Activated CD4-positive, alpha-beta T cell treated with anti-CD3 and anti-CD28 coated beads, Interleukin-2, amount 50 U/mL, for 4 hours (primary cell): ENCODE results near the gene GCNT2.
"Not testable (repeated sequence)": the region's sequence is repeated elsewhere in the genome, so short reads cannot be mapped to it uniquely, and the experiment has no call there.

ENCODE experiments used
- DNase-seq, 2 experiments: peaks; one replicate each; pipeline ENCODE4 v3.0.0-alpha.2; 2020

Gene GCNT2

DNA sequence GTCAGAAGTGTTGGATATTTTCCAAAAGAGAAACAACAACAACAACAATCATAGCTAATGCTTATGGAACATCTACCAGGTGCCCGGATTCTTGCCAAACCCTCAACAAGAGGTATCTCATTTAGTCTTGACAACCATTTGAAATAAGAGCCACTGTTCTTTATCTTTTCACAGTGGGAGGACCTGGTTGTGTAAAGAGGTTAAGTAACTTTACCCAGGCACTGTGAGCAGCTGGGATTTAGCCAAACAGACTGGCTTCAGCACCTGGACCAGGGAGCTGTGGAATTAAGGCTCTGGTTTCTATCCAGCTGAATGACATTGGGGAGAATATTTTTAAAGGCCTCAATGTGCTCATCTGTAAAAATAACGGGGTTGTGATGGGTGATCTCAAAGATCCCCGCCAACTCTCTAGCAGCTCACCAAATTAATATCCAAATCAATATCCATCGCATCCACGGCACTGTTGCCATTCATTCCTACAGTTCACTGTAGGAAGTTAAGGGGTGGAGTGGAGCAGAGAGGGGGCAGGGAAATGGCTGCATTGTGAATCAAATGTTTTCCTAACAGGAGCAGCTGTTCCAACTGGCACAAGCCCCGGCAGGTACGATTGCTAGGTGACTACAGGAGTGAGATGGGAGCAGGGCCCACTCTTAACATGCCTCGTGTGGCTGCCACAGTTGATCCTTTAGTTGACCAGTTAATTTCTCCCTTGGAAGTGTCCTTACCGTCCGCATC lies 61.8 kb downstream of the GCNT2 start:
- no peak for DNase-seq

DNA sequence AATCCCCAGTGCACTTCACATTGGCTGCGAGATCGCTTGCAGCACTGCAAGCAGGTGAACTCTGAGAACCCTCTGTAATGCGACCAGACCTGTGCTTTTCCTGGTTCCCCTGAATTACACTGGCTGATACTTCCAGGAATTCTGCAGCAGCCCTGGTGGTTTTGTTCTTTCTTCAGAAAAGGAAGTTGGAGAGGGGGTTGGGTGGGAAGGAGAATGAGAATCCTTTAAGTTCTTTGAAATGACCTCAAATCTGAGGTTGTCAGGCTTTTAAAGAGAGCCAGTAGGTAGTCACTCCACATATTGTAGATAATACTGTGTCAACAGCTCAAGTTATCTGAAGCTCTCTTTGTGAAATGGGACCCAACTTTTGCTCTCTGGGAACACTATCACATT lies 62.4 kb downstream of the GCNT2 start:
- no peak for DNase-seq

DNA sequence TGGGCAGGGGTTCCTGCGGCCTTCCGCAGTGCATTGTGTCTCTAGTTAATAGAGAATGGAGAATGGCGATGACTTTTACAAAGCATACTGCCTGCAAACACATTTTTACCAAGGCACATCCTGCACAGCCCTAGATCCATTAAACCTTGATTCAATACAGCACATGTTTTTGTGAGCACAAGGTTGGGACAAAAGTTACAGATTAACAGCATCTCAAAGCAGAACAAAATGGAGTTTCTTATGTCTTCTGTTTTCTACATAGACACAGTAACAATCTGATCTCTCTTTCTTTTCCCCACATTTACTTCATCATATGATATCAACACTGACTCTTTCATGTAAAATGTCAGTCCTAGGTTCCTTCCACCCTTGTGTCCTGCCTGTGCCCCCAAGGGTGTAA lies 63.5 kb downstream of the GCNT2 start:
- DNase-seq = no peak

DNA sequence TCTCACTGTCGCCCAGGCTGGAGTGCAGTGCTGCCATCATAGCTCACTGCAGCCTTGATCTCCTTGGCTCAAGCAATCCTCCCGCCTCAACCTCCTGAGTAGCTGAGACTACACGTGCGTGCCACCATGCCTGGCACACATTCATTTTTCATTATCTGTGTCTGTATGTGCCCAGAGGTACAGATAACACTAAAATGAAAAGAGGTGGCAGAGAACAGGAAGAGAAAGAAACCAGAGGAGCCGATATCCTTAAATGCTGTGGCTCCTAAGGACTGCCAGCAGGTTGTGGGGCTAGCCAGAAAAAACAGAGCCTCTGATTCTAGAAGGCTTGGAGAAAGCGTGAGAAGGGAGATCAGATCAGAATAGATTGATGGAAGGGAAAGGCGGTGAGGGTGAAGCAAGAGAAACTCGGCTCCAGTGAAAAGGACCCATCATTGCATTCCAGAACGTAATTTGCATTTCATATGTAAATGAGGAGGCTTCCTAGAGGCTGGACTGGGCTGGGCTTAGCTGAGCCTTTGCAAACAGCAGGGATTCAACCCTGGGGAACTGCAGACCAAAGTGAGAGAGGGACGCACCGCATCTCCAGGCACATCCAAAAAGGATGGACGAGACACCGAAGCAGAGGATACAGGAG lies 64.2 kb downstream of the GCNT2 start:
- no peak for DNase-seq

DNA sequence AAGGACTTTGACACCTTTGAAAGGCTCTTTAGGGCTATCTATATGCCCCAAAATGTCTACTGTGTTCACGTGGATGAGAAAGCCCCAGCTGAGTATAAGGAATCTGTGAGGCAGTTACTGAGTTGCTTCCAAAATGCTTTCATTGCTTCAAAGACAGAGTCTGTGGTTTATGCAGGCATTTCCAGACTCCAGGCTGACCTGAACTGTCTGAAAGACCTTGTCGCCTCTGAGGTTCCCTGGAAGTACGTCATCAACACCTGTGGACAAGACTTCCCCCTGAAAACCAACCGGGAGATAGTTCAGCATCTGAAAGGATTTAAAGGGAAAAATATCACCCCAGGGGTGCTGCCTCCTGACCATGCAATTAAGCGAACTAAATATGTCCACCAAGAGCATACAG lies 65.2 kb downstream of the GCNT2 start:
- DNase-seq = no peak

DNA sequence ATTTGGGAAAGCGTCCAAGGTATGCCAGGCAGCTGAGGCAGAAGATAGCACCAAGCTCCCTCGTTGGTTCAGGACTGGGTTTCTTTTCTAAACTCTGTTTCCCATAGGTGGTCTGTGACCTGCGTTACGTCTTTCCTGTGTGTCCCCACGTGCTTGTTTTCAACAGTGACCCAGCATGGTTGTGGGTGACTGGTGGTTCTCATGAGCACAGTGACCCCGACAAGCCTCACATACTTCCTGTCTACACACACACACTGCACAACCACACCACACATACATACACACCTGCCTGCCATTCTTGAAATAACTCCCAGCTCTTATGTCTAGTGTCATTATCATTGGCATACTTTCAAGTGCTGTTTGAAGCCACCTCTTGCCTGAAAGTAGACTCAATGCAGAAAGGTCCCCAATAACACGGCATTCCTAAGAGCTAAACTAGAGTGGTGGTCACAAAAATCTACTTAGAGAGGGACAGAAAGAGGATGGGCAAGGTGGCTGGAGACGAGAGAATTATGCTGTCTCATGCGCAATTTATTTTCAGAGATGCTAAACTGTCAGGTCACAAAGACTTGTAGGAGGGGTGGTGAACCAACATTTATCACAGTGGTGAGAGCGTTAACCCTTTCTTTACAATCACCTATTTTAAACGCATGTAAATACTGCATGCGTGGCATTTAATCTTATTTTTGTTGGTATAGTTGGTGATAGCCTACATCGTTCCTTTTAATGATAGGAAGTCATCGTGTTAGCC lies 66.7 kb downstream of the GCNT2 start:
- DNase-seq = no peak

DNA sequence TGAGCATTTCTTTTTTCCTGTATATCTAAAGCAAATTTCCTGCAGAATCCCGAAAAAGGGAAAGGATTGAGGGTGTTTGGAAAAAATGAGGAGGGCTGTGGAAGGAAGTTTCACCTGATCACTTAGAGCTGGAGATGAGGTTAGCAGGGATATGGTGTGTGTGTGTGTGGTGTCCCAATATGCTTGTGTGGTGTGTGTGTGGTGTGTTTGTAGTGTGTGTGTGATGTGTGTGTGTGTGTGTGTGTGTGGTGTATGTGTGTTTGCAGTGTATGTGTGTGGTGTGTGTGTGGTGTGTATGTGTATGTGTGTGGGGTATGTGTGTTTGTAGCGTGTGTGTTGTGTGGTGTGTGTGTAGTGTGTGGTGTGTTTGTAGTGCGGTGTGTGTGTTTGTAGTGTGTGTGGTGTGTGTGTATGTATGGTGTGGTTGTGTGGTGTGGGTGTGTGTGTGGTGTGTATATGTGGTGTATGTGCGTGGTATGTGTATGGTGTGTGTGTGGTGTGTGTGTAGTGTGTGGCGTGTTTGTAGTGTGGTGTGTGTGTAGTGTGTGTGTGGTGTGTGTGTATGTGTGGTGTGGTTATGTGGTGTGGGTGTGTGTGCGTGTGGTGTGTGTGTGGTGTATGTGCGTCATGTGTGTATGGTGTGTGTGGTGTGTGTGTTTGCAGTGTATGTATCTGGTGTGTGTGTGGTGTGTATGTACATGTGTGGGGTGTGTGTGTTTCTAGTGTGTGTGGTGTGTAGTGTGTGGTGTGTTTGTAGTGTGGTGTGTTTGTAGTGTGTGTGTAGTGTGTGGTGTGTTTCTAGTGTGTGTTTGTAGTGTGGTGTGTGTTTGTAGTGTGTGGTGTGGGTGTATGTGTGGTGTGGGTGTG lies 67.6 kb downstream of the GCNT2 start:
- no peak for DNase-seq

DNA sequence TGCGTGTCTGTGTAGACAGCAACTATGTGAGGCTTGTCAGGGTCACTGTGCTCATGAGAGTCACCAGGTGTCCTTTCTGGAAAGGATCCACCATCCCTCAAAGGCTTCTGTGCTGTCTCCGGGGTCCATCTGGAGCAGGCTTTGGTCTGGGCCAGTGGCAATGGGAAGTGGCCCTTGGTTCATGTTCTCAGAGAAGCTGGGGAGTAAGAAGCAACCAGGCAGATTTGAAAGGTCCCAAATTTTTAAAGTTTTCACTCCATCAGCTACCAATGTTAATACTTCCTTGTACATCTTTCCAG lies 68.2 kb downstream of the GCNT2 start:
- DNase-seq = no peak

DNA sequence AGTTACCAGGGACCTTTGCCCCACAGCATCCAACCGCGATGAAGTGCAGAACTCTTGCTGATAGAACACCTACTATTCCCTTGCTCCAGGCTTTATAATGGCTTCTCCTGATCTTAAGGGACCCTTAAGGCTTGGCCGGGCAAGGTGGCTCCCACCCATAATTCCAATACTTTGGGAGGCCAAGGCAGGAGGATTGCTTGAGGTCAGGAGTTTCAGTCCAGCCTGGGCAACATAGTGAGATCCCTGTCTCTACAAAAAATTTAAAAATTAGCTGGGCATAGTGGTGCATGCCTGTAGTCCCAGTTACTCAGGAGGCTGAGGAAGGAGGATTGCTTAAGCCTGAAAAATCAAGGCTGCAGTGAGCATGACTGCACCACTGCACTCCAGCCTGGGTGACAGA lies 68.8 kb downstream of the GCNT2 start:
- DNase-seq = no peak

DNA sequence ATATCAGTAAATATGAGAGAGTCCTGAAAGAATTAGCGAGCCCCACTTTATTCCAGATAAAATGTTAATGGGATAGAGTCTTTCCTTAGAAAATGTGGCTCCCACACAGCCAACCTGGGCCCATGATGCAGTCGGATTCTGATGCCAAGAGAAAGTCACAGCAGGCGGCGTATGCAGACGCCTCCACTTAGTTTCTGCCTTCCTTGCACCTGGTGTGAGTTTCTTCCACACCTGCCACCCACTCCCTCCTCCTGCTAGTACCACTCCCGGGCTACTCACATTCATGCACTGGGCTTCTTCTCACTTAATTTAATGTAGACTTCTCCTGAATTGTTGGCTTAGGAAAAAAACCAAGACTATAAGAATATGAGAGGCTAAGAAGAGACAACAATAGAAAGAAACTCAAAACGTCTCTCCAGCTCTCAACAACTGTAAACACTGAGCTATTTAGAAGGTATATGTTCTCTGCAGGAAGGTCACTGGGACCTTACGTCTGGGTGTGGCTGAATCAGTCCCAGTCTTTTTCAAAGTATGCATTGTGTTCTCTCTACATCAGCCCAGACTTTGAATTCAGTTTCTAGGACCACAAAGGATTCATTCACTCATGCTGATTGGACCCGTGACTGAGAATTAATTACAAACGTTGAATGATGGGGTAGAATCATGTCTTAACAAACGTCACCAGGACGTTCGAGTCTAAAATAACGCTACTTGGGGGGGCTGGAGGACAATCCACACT lies 70.4 kb downstream of the GCNT2 start:
- DNase-seq = no peak

DNA sequence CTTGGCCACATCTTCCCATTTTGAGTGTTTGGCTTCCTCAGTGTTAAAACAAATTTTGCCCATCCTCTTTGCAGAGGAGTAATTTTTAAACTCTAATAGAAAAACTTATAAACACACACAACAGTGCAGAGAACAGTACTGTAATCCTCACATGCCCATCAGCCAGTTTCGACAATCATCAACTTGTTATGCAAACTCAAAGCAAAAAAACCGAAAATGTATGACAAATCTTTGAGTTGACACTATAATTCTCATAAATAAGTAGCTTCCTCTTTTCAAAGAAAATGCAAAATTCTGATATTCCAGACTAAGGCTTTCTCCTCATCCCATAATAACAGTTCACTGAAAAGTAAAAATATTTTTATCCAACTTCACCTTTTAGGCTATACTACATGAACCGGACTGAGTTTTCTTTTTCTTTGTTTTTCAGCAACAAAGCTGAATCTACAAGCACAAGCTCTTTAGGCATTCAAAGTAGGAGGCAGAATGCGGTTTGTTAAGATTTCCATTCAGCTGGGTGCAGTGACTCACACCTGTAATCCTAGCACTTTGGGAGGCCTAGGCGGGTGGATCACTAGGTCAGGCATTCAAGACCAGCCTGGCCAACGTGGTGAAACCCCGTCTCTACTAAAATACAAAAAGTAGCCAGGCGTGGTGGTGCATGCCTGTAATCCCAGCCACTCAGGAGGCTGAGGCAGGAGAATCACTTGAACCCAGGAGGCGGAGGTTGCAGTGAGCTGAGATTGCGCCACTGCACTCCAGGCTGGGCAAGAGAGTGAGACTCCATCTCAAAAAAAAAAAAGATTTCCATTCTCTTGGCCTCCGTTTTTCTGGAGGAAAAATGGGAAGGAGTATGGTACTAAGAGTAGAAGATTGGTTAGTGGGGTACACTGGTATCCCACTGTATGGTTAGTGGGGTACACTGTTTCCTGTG lies 74.8 kb downstream of the GCNT2 start:
- DNase-seq = no peak

DNA sequence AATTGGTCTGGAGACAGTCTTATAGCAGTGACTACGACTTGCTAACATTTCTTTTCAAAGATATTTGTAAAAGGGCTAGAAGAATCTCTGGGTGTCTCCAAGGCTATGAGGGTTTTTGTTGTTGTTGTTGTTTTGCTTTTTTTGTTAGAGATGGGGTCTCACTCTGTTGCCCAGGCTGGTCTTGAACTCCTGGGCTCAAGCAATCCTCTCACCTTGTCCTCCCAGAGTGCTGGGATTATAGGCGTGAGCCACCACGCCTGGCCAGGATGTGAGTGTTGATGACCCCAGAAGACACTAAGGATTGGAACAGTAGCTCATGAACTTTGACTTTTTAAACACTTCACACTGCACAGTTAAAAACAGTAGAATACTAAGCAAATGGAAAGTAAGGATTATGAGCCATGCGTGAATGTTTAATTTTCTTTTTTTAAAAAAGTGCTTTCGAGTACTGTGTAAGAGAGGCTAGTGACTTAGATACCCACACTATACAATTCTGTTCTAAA lies 76.4 kb downstream of the GCNT2 start:
- DNase-seq = no peak

DNA sequence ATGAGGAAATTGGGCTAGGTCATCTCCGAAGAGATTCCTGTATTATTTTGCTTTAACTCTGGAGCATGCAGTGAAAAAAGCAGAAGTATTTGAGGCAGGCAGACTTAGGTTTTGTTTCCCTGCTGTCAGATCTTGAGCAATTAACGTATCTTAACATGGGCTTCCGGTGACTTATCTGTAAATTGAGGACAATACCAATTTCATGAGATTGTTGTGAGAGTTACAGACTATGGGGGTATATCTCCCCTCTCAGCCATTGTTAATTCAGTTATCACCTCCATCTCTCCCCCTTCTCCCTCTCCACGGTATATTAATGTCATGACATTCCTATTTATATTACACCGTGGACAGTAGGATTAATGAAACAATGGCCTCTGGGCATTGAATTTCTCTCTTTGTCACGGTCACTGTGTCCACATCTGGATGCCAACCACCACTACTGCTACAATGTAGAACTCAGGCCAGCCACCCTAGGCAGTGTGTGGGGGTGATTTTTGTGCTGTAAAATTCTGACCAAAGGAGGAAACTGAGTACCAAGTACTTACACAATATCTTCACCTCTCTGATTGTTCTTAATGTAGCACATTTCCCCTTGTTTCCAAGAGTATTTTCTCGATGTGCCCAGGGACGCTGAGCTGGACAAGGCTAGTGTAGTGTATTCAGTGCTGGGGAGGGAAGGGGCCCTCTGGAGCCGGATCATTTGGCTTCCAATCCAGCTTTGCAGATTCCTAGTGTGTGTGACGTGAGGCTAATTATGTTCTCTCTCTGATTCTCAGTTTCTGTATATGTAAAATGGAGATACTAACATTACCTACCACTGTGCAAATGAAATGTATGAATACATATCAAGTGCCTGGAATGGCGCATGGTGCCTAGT lies 77.2 kb downstream of the GCNT2 start:
- DNase-seq = no peak

DNA sequence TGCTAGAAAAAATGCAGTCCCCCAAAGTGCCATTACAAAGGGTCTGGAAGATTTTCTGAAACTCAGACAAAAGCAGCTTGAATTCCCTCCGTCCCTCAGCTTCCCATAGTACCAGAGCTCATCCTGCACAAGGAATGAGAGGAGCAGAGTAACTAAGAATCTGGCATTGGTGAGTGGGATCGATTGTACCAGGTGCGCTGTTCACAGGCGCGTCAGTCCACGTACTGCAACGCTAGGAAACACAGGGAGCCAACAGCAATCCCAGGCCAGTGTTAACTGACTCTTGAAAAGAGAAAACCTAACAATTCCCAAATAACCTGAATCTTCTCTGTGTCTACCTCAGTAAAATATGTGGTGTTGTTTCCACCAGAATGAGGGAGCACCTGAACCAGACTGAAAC lies 77.9 kb downstream of the GCNT2 start:
- DNase-seq = no peak

DNA sequence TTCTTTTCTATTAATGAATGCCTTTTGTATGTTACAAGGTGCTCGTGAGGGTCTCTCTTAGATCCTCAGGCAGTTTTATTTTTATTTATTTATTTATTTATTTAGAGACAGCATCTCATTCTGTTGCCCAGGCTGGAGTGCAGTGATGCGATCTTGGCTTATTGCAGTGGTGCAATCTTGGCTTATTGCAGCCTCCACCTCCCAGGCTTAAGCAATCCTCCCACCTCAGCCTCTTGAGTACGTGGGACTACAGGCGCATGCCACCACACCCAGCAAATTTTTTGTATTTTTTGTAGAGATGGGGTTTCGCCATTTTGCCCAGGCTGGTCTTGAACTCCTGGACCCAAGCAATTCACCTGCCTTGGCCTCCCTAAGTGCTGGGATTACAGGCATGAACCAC lies 79.5 kb downstream of the GCNT2 start:
- not testable (repeated sequence) for DNase-seq

DNA sequence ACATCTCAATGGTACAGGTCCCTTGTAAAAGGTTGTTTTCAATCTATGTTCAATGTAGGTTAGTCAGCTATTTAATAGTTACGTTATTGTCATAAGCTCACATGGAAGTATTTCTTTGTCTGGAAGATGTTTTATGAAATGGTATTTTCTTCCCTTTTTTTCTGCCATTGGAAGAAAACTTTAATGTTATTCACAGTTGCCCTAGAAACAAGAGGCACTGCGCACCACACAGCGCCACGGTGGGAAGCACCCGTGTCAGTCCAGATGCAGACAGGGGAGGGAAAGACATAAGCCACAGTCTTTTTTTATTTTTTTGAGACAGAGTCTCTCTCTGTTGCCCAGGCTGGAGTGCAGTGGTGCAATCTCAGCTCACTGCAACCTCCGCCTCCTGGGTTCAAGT lies 82.1 kb downstream of the GCNT2 start:
- DNase-seq = no peak

DNA sequence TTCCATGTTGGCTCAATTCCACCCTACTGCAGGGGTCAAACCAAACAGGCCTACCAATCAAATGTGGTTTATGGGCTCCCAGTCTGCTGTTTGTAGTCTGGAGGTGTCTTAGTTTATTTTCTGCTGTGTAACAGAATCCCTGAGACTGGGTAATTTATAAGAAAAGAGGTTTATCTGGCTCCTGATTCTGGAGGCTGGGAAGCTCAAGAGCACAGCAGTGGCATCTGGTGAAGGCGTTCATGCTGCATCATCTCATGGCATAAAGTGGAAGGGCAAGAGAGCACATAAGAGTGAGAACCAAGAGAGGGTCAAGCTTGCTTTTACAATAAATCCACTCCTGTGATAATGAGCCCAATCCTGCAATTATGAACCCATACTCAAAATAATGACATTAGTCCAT lies 87.9 kb downstream of the GCNT2 start:
- no peak for DNase-seq

DNA sequence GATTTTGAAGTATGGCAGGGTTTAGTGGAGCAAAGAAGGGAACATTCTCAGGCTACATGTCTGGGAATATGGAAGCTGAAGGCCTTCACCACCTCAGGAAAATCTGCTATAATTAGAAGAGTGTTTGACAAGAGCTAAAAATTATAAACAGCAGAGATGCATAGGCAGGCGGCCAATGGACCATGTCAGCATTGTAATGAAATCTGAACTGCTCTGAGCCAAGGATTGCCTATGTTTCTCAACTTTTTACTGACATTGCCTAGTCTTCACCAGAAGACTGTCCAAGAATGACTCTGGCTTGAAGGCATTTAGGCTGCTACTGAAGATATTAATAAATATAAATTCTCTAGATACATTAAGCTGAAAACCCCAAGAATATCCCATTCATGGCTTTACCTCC lies 89.1 kb downstream of the GCNT2 start:
- DNase-seq = no peak

DNA sequence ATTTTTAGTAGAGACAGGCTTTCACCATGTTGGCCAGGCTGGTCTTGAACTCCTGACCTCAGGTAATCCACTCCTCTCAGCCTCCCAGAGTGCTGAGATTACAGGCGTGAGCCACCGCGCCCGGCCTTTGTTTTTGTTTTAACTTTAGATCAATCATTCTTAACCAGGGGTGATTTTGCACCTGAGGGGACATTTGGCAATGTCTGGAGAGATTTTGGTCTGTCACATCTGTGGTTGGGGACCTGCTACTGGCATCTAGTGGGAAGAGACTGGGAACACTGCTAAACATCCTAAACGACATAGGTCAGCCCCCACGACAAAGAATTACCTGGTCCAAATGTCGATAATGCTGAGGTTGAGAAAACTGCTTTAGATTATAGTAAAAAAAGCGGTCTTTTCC lies 91.0 kb downstream of the GCNT2 start:
- DNase-seq = no peak

DNA sequence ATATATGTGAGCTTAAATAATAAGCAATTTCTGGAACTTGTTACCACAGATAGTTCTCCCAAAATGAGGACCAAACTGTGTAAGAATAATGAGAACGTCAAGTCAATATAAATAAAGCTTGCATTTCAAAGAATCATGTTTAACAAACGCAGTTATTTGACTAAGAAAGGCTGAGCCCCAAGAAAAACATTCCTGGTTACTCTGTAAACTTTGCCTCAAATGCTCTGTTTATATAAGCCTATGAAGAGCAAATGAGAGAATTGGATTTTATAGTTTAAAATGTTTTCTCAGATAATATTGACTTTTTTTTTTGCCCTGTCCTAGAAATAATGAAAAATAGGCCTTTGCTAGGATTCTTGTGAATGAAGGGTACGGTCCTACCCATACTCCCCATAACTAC lies 91.9 kb downstream of the GCNT2 start:
- DNase-seq = no peak
